Keratinocyte (primary cell): ENCODE results near the gene UBE2E1. TPM values are rescaled to one million over a fixed set of nuclear protein-coding genes. Genes with fewer than 3 reads are reported as not detected.
"Not testable (repeated sequence)": the region's sequence is repeated elsewhere in the genome, so short reads cannot be mapped to it uniquely, and the experiment has no call there.

Experiments used
- DNase-seq: peaks from one replicate; pipeline ENCODE4 v3.0.0-alpha.2; 2011; ENCODE audit warnings: low read depth, missing footprints, low spot score
- FAIRE-seq: peaks from 2 replicates; lab custom pipeline; 2011; peaks lifted over from hg19 to GRCh38; lab: Jason Lieb, UNC
- H2AFZ ChIP-seq: 2 replicates; pipeline ENCODE4 v1.6.0; 2012; ENCODE audit warnings: low read length, control low read depth, inconsistent platforms; ENCODE audit not compliant: control insufficient read depth
- H3K27ac ChIP-seq: 2 replicates; pipeline ENCODE4 v1.5.1; 2011; ENCODE audit warnings: low read length; ENCODE audit not compliant: control insufficient read depth, insufficient read depth
- H3K27me3 ChIP-seq: 3 replicates; pipeline ENCODE4 v1.6.0; 2011; ENCODE audit warnings: low read length; ENCODE audit not compliant: control insufficient read depth, insufficient read depth; ENCODE audit errors: extremely low read depth
- H3K36me3 ChIP-seq, 2 experiments: 2 replicates in 1 of 2; 3 replicates in 1 of 2; pipeline ENCODE4 v1.5.1; 2011; ENCODE audit warnings: low read length in 2 of 2, mild to moderate bottlenecking in 1 of 2; ENCODE audit not compliant: control insufficient read depth in 2 of 2, insufficient read depth in 2 of 2; ENCODE audit errors: extremely low read depth in 1 of 2
- H3K4me1 ChIP-seq: 3 replicates; pipeline ENCODE4 v1.5.1; 2011; ENCODE audit warnings: low read length; ENCODE audit not compliant: control insufficient read depth, insufficient read depth; ENCODE audit errors: extremely low read depth
- H3K4me2 ChIP-seq: 3 replicates; pipeline ENCODE4 v1.6.0; 2011; ENCODE audit warnings: low read depth, low read length; ENCODE audit not compliant: control insufficient read depth, insufficient read depth; ENCODE audit errors: extremely low read depth
- H3K4me3 ChIP-seq, 3 experiments: fragments of 200-600 bp in 1 of 3; sonication (generic) in 1 of 3; 2 replicates in 2 of 3; 3 replicates in 1 of 3; pipeline ENCODE4 v1.5.1; 2011 to 2016; ENCODE audit warnings: low read length in 3 of 3, mild to moderate bottlenecking in 3 of 3, control low read depth in 2 of 3, inconsistent platforms in 1 of 3, low read depth in 1 of 3, mixed read lengths in 1 of 3, mixed run types in 1 of 3, moderate library complexity in 1 of 3; ENCODE audit not compliant: control insufficient read depth in 2 of 3, insufficient read depth in 2 of 3; ENCODE audit errors: extremely low read depth in 1 of 3
- H3K79me2 ChIP-seq: 2 replicates; pipeline ENCODE4 v1.6.0; 2012; ENCODE audit warnings: low read length; ENCODE audit not compliant: control insufficient read depth, insufficient read depth
- H3K9ac ChIP-seq: 3 replicates; pipeline ENCODE4 v1.6.0; 2011; ENCODE audit warnings: low read length; ENCODE audit not compliant: control insufficient read depth, insufficient read depth; ENCODE audit errors: extremely low read depth
- H3K9me1 ChIP-seq: 3 replicates; pipeline ENCODE4 v1.6.0; 2011; ENCODE audit warnings: low read length; ENCODE audit not compliant: control insufficient read depth, insufficient read depth; ENCODE audit errors: extremely low read depth
- H3K9me3 ChIP-seq: 2 replicates; pipeline ENCODE4 v1.5.1; 2012; ENCODE audit warnings: low read depth, low read length; ENCODE audit not compliant: control insufficient read depth
- H4K20me1 ChIP-seq: 3 replicates; pipeline ENCODE4 v1.6.0; 2011; ENCODE audit warnings: low read length; ENCODE audit not compliant: control insufficient read depth, insufficient read depth; ENCODE audit errors: extremely low read depth
- CTCF ChIP-seq, 3 experiments: IDR thresholded peaks in 1 of 3; conservative IDR thresholded peaks in 1 of 3; optimal IDR thresholded peaks in 1 of 3; 2 replicates in 2 of 3; 3 replicates in 1 of 3; pipeline versions ENCODE3 to v1.5.1; 2011; ENCODE audit warnings: low read length in 3 of 3, mild to moderate bottlenecking in 3 of 3, moderate library complexity in 2 of 3, control low read depth in 1 of 3, inconsistent platforms in 1 of 3; ENCODE audit not compliant: insufficient read depth in 2 of 3; ENCODE audit errors: extremely low read depth in 1 of 3
- EZH2 ChIP-seq: IDR thresholded peaks from one replicate; pipeline ENCODE4 v1.6.1; 2012; ENCODE audit warnings: inconsistent platforms, mild to moderate bottlenecking, low read length, moderate library complexity
- dilution Hi-C: fragments of 300-500 bp; cut with MboI; formaldehyde crosslinking; loops from one replicate; pipeline ENCODE4 v1.7.0; 2020; ENCODE audit warnings: low sequenced_read_pairs; ENCODE audit not compliant: extremely low pct_ligation_motif_present
- polyA plus RNA-seq, 5 experiments: library from polyadenylated mRNA; depleted of rRNA in 3 of 5; stranded (reverse) in 3 of 5; stranded (forward) in 1 of 5; unstranded in 1 of 5; fragments of >200 nt; gene quantifications; 1 replicate in 1 of 5; 2 replicates in 3 of 5; 3 replicates in 1 of 5; pipeline versions ENCODE4 v1.2.1 to v1.2.3, GENCODE V29; 2011 to 2012; ENCODE audit warnings: missing spikeins in 2 of 5, low read depth in 1 of 5, low replicate concordance in 1 of 5

Gene UBE2E1
- polyA plus RNA-seq, 1 donor (not counting 4 experiments of a cell fraction or from before 2014, with no cell fraction given), result 205 TPM

DNA sequence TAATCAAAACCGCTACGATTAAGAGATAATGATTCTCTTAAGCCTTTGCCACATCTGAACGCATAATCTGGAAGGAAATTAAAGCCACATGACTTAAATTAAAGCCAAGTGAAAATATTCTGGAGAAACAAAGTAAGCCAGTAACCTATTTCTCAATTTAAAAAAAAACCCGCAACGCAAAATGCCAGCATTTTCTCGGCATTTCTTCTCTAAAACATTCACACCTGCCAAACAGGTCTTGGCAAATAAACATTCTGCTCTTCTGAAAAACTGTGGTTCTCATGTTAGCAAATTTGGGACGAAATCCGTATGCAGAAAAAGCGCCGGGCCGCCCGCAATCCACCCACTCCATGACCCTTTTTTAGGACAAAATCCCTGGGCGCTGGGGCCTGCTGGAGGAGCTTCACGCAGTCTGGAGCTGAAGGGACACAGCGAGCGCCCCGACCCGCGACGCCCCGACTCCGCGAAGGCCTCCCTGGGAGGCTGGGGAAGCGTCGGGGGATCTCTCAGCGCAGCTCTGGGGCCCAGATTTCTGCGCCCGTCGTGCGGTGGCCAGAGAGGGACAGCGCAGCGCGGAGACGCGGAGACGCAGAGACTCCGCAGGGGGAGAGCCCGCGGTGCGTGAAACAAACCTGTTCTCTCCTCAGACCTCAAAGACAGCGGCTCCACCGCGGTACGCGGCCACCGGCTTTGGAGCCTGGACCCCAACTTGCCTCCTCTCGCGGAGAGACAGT, 110.6 kb downstream of the UBE2E1 start:
- no peak for FAIRE-seq
- Histone ChIP-seq H3K27ac (peak overlapping the region; percentile 86), H2AFZ (peak overlapping the region; percentile 88), H3K4me3 (peak overlapping the region; percentile 70 to 99 (median 91)), H3K9me3 (no peaks in the 10 kb centered on the region), H3K9ac (peak overlapping the region; percentile 97), H3K27me3 (no peaks in the 10 kb centered on the region), H3K9me1 (no peaks in the 10 kb centered on the region), H3K79me2 (peaks cover 30% of the 10 kb centered on the region), H3K4me1 (peaks cover 16% of the 10 kb centered on the region), H4K20me1 (peaks cover 17% of the 10 kb centered on the region), H3K36me3 (peaks cover 7 to 24% of the 10 kb centered on the region in 2 experiments), H3K4me2 (peak overlapping the region; percentile 83)
- DNase-seq, result no peak
- TF ChIP-seq CTCF (optimal IDR thresholded peaks at IDR 0.05 in 1 of 3, IDR thresholded peaks at IDR 0.05 in 1 of 3, conservative IDR thresholded peaks at IDR 0.05 in 1 of 3; ENCODE audit: extremely low read depth in 1 of 3, insufficient read depth in 2 of 3, low read length in 3 of 3) (no peak), EZH2 (no peak)
- dilution Hi-C loops, result no loop called here

DNA sequence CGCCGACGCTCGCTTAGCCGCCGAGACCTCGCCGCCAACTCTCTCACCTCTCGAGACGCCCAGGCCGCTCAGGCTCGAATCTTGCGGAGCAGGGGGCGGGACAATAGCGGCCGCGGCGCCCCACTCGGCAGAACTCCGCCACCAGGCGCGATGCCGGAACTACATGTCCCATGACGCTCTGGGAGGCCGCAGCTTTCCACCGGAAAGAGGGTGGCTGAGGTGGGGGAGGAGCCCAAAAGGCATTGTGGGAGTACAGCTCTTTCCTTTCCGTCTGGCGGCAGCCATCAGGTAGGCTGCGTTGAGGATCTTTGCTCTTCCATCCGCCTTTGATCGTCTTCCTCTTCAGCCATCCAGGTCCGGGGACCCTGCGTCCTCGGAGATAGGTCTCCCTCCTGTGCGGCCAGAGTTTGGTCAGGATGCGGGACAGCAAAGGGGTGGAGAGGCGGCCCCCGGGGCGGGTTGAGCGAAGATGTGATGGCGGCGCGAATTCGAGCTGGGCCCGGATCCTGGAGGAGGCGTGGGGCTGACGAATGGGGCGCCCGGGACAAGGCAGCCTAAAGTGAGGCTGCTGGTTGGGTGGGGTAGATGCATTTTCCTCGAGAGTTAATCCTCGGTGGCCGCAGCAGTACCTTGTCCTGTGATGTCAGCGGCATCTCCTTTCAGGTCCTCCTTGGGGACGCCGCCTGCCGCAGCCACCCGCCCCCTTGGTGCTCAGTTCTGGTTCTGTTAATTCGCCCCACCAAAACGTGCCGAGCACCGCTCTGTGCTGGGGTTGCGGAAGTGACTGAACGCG, 111.3 kb downstream of the UBE2E1 start, which contains the start of the genes NKIRAS1 and RPL15:
Gene NKIRAS1 (minus strand): TSS at position 105 of the 793 bp plus-strand sequence. CDS start 6,086 bp downstream, outside the sequence.
Gene RPL15 (plus strand): TSS at position 247 of the 793 bp plus-strand sequence. CDS start 728 bp downstream, outside the sequence.
- H3K27me3 ChIP-seq, result no peaks in the 10 kb centered on the region
- TF ChIP-seq CTCF (optimal IDR thresholded peaks at IDR 0.05 in 1 of 3, IDR thresholded peaks at IDR 0.05 in 1 of 3, conservative IDR thresholded peaks at IDR 0.05 in 1 of 3; ENCODE audit: extremely low read depth in 1 of 3, insufficient read depth in 2 of 3, low read length in 3 of 3) (peak in 2 of 3 experiments; percentile 30 to 63), EZH2 (no peak)
- no peaks in the 10 kb centered on the region for H3K9me1 ChIP-seq
- H3K9ac ChIP-seq, result peak within 1 kb of the TSS; percentile 97
- DNase-seq, result peak; percentile 75
- FAIRE-seq, result peak; percentile 36
- H4K20me1 ChIP-seq, result peaks cover 17% of the 10 kb centered on the region
- H3K79me2 ChIP-seq, result peaks cover 30% of the 10 kb centered on the region
- peaks cover 16% of the 10 kb centered on the region for H3K4me1 ChIP-seq
- dilution Hi-C loops, result no loop called here
- H3K36me3 ChIP-seq, result peaks cover 7 to 24% of the 10 kb centered on the region in 2 experiments
- H3K4me2 ChIP-seq, result peak within 1 kb of the TSS; percentile 97
- H2AFZ ChIP-seq, result peak within 1 kb of the TSS; percentile 88
- H3K9me3 ChIP-seq, result no peaks in the 10 kb centered on the region
- peak within 1 kb of the TSS; percentile 86 for H3K27ac ChIP-seq
- H3K4me3 ChIP-seq, result peak within 1 kb of the TSS; percentile 91 to 99 (median 96)

GRCh38 chr3:23917679-23918303, 112.0 kb downstream of the UBE2E1 start:
- H3K36me3 ChIP-seq, result peaks cover 7 to 24% of the 10 kb centered on the region in 2 experiments
- peaks cover 30% of the 10 kb centered on the region for H3K79me2 ChIP-seq
- dilution Hi-C loops, H3K27me3 ChIP-seq, H3K9me1 ChIP-seq, H2AFZ ChIP-seq, H3K9me3 ChIP-seq, FAIRE-seq, DNase-seq: not testable (repeated sequence)
- H3K4me3 ChIP-seq, result peak overlapping the region; percentile 91 to 99 (median 96)
- peaks cover 16% of the 10 kb centered on the region for H3K4me1 ChIP-seq
- H3K4me2 ChIP-seq, result peak overlapping the region; percentile 97
- H3K9ac ChIP-seq, result peak overlapping the region; percentile 97
- H3K27ac ChIP-seq, result peak overlapping the region; percentile 86
- peaks cover 17% of the 10 kb centered on the region for H4K20me1 ChIP-seq
